Kidney (tissue), 14 donors: ENCODE data around the gene AGBL4. TPM values are rescaled to one million over a fixed set of nuclear protein-coding genes. Genes with fewer than 3 reads are reported as not detected.

ENCODE experiments used
- DNase-seq, 5 donors: peaks; one replicate each; pipeline ENCODE4 v3.0.0-alpha.2; 2013 to 2020
- FAIRE-seq: peaks from 2 replicates; lab custom pipeline; 2012; peaks lifted over from hg19 to GRCh38; lab: Jason Lieb, UNC
- H3K27ac ChIP-seq, 2 donors: one replicate each; pipeline ENCODE4 v1.7.0; 2013; ENCODE audit warnings: low read depth in 2 of 2, low read length in 2 of 2, inconsistent platforms in 1 of 2
- H3K27me3 ChIP-seq: one replicate; pipeline ENCODE4 v1.7.1; 2013; ENCODE audit warnings: low read length, inconsistent platforms; ENCODE audit not compliant: control insufficient read depth, insufficient read depth
- H3K36me3 ChIP-seq, 3 donors: one replicate each; pipeline versions ENCODE4 v1.7.0 to v1.7.1; 2013; ENCODE audit warnings: low read length in 3 of 3, control low read depth in 1 of 3, inconsistent platforms in 1 of 3; ENCODE audit not compliant: insufficient read depth in 3 of 3, control insufficient read depth in 2 of 3
- H3K4me1 ChIP-seq, 3 donors: one replicate each; pipeline versions ENCODE4 v1.7.0 to v1.7.1; 2013; ENCODE audit warnings: low read length in 3 of 3, inconsistent platforms in 1 of 3, low read depth in 1 of 3; ENCODE audit not compliant: control insufficient read depth in 2 of 3, insufficient read depth in 2 of 3
- H3K4me3 ChIP-seq, 3 donors: one replicate each; pipeline versions ENCODE4 v1.7.0 to v1.8.1; 2013; ENCODE audit warnings: low read length in 3 of 3, control low read depth in 1 of 3, inconsistent platforms in 1 of 3
- H3K9ac ChIP-seq, 3 donors: one replicate each; pipeline versions ENCODE4 v1.7.0 to v1.7.1; 2013; ENCODE audit warnings: low read length in 3 of 3, control low read depth in 1 of 3, inconsistent platforms in 1 of 3
- H3K9me3 ChIP-seq, 3 donors: one replicate each; pipeline versions ENCODE4 v1.7.0 to v1.7.1; 2013; ENCODE audit warnings: low read length in 3 of 3, control low read depth in 1 of 3, inconsistent platforms in 1 of 3; ENCODE audit not compliant: control insufficient read depth in 2 of 3, insufficient read depth in 1 of 3
- CTCF ChIP-seq: IDR thresholded peaks from 3 replicates; pipeline ENCODE4 v1.5.1; 2012; ENCODE audit warnings: mild to moderate bottlenecking, moderate library complexity, borderline replicate concordance; ENCODE audit not compliant: insufficient read depth; ENCODE audit errors: extremely low read depth
- intact Hi-C: fragments of 100-400 bp; cut with DNase I; formaldehyde crosslinking; loops from one replicate; pipeline ENCODE4 v1.11.1; 2022
- polyA plus RNA-seq: library from polyadenylated mRNA; stranded (reverse); fragments of 350-450 nt; fragmentation: Illumina TruSeq; extraction: RNeasy Lipid Tissue Mini Kit (QIAGEN cat#74804); gene quantifications from one replicate; pipeline ENCODE4 v1.2.3, GENCODE V29; 2014; ENCODE audit warnings: low read depth, low replicate concordance; ENCODE audit not compliant: insufficient read depth
- total RNA-seq: library from RNA; stranded (reverse); fragmentation: NEBNext Ultra II Directional; extraction: Animal tissue kit (Norgen Biotek cat#: 25700); gene quantifications from one replicate; pipeline ENCODE4 v1.2.1, GENCODE V29; 2021
- donor health status: control.
- donor health status: control.
- donor health status: control.
- donor health status: control.
- donor health status: control.
- donor health status: DM: yes; HTN: yes; CAD: no.
- donor health status: Normal renal cell carcinoma (clear cell type).

Gene AGBL4
- total and polyA plus RNA-seq, 2 donors from 2014 or later = 1.5 to 2.7 TPM

- no peak overlapping the region for H3K27ac ChIP-seq
- no peak overlapping the region for H3K4me3 ChIP-seq
- no peak for FAIRE-seq
- no peaks in the 10 kb centered on the region for H3K36me3 ChIP-seq
- TF ChIP-seq CTCF = no peak
- no peaks in the 10 kb centered on the region for H3K4me1 ChIP-seq
- H3K9me3 ChIP-seq = peaks cover 0 to 2% (median 0%) of the 10 kb centered on the region in 3 donors
- H3K9ac ChIP-seq = no peak overlapping the region
- intact Hi-C loops = no loop called here
- peak in 1 of 5 donors; percentile 71 for DNase-seq
- H3K27me3 ChIP-seq = no peaks in the 10 kb centered on the region
Measured at GRCh38 chr1:49556676-49557234, 467.0 kb downstream of the AGBL4 start.

GRCh38 chr1:49552101-49552500 is 471.7 kb downstream of the AGBL4 start:
- no peaks in the 10 kb centered on the region for H3K4me1 ChIP-seq
- no peak for TF ChIP-seq CTCF
- no peak overlapping the region for H3K9ac ChIP-seq
- H3K9me3 ChIP-seq = no peaks in the 10 kb centered on the region
- H3K36me3 ChIP-seq = no peaks in the 10 kb centered on the region
- H3K27ac ChIP-seq = no peak overlapping the region
- FAIRE-seq (no peak), DNase-seq (no peak)
- no peaks in the 10 kb centered on the region for H3K27me3 ChIP-seq
- intact Hi-C loops = no loop called here
- H3K4me3 ChIP-seq = no peak overlapping the region

- Histone ChIP-seq H3K9me3 (no peaks in the 10 kb centered on the region), H3K27ac (no peak overlapping the region), H3K36me3 (no peaks in the 10 kb centered on the region), H3K4me3 (no peak overlapping the region), H3K4me1 (no peaks in the 10 kb centered on the region), H3K27me3 (no peaks in the 10 kb centered on the region), H3K9ac (no peak overlapping the region)
- DNase-seq (no peak), FAIRE-seq (no peak)
- intact Hi-C loops = no loop called here
- TF ChIP-seq CTCF = no peak
Measured at GRCh38 chr1:49544615-49545014, 479.1 kb downstream of the AGBL4 start.
